Measurements from ENCODE around the gene PCBD1. TPM values are rescaled to one million over a fixed set of nuclear protein-coding genes. Genes with fewer than 3 reads are reported as not detected.

Gene PCBD1
- total and polyA plus RNA-seq, 2 donors from 2014 or later, result 90.1 to 371 TPM

DNA sequence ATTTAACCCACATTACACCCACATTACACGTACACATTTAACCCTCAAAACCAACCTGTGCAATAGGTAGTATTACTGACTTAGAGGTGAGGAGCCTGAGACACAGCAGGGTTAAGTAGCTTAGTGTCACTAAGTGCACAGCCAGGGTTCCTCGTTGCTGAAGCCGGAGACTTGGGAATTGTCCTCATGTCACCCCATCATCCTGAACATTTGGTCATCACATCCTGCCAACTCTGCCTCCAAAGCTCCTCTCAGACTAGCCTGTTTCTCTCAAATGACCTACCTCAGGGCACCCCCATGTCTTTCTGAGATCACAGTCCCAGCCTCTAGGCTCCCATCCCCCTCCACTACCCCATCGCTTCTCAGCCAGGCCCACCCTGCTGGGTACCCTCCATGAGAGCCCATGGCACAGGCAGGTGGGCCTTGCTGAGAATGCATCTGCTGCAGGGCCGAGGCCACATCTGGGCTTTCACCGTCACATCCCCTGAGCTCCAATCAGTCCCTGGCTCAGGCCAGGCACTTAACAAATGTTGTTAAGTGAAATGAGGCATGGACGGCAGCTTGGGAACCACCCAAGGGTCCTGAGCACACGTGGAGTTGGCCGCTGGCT is 21.1 kb upstream of the PCBD1 start:
- DNase-seq (peak in 1 of 5 donors; percentile 41), FAIRE-seq (no peak)
- no peaks in the 10 kb centered on the region for H3K9me3 ChIP-seq (ENCODE audit: control insufficient read depth in 2 of 3, insufficient read depth in 1 of 3, low read length in 3 of 3)
- TF ChIP-seq, protein P1, sequence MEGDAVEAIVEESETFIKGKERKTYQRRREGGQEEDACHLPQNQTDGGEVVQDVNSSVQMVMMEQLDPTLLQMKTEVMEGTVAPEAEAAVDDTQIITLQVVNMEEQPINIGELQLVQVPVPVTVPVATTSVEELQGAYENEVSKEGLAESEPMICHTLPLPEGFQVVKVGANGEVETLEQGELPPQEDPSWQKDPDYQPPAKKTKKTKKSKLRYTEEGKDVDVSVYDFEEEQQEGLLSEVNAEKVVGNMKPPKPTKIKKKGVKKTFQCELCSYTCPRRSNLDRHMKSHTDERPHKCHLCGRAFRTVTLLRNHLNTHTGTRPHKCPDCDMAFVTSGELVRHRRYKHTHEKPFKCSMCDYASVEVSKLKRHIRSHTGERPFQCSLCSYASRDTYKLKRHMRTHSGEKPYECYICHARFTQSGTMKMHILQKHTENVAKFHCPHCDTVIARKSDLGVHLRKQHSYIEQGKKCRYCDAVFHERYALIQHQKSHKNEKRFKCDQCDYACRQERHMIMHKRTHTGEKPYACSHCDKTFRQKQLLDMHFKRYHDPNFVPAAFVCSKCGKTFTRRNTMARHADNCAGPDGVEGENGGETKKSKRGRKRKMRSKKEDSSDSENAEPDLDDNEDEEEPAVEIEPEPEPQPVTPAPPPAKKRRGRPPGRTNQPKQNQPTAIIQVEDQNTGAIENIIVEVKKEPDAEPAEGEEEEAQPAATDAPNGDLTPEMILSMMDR (IDR thresholded peaks at IDR 0.05; ENCODE audit: borderline replicate concordance, extremely low read depth, insufficient read depth), result no peak
- H3K4me1 ChIP-seq (ENCODE audit: control insufficient read depth in 2 of 3, insufficient read depth in 2 of 3, low read depth in 1 of 3, low read length in 3 of 3), result no peaks in the 10 kb centered on the region
- intact Hi-C loops (cut with DNase I), result no loop called here
- no peak overlapping the region for H3K27ac ChIP-seq (ENCODE audit: low read depth in 2 of 2, low read length in 2 of 2)
- H3K9ac ChIP-seq (ENCODE audit: low read length in 3 of 3), result no peak overlapping the region
- H3K36me3 ChIP-seq (ENCODE audit: control insufficient read depth in 2 of 3, insufficient read depth in 3 of 3, low read length in 3 of 3), result no peaks in the 10 kb centered on the region
- no peak overlapping the region for H3K4me3 ChIP-seq (ENCODE audit: low read length in 3 of 3)
- H3K27me3 ChIP-seq (ENCODE audit: control insufficient read depth, insufficient read depth, low read length), result no peaks in the 10 kb centered on the region

DNA sequence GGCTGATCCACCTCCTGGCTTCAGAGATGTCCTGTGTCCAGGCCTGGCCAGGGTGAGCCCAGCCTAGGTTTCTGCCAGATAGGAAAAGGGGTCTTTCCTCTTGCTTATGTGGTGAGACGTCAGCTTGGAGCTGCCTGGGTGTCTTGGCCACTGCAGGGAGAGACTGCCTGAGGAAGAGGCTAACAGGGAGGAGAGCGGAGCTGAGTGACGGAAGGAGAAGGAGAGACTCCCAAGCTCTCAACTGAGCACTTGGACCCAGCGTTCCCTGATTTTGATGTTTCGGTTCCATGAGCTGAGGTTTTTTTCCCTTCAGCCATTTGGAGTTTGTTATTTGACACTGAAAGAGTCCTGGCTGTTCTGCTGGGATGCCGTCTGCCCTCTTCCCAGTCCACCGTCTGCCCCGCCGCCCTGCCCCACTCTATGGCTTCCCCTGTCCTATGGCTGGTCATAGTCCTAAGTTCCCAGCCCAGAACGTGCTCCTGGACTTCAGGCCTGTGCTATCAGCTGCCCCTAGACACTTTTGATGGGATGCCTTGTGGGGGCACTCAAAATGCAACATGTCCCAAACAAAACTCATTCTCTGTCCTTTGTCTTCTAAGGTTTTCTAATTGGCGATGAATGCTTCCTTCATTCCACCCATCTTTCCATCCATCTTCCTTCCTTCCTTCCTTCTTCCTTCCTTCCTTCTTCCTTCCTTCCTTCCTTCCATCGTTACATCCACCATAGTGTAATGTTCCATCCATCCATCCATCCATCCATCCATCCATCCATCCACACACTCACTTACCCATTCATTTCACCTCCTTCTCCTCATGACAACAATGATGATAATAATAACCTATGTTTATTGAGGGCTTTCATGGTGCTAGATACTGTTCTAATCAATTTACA is 20.3 kb upstream of the PCBD1 start:
- H3K36me3 ChIP-seq (ENCODE audit: control insufficient read depth in 2 of 3, insufficient read depth in 3 of 3, low read length in 3 of 3), result no peaks in the 10 kb centered on the region
- peak in 1 of 5 donors; percentile 45 for DNase-seq
- no peak overlapping the region for H3K9ac ChIP-seq (ENCODE audit: low read length in 3 of 3)
- intact Hi-C loops (cut with DNase I), result no loop called here
- no peaks in the 10 kb centered on the region for H3K4me1 ChIP-seq (ENCODE audit: control insufficient read depth in 2 of 3, insufficient read depth in 2 of 3, low read depth in 1 of 3, low read length in 3 of 3)
- H3K27ac ChIP-seq (ENCODE audit: low read depth in 2 of 2, low read length in 2 of 2), result no peak overlapping the region
- H3K9me3 ChIP-seq (ENCODE audit: control insufficient read depth in 2 of 3, insufficient read depth in 1 of 3, low read length in 3 of 3), result no peaks in the 10 kb centered on the region
- TF ChIP-seq, protein P1 (IDR thresholded peaks at IDR 0.05; ENCODE audit: borderline replicate concordance, extremely low read depth, insufficient read depth), result no peak
- no peaks in the 10 kb centered on the region for H3K27me3 ChIP-seq (ENCODE audit: control insufficient read depth, insufficient read depth, low read length)
- no peak overlapping the region for H3K4me3 ChIP-seq (ENCODE audit: low read length in 3 of 3)
- no peak for FAIRE-seq

DNA sequence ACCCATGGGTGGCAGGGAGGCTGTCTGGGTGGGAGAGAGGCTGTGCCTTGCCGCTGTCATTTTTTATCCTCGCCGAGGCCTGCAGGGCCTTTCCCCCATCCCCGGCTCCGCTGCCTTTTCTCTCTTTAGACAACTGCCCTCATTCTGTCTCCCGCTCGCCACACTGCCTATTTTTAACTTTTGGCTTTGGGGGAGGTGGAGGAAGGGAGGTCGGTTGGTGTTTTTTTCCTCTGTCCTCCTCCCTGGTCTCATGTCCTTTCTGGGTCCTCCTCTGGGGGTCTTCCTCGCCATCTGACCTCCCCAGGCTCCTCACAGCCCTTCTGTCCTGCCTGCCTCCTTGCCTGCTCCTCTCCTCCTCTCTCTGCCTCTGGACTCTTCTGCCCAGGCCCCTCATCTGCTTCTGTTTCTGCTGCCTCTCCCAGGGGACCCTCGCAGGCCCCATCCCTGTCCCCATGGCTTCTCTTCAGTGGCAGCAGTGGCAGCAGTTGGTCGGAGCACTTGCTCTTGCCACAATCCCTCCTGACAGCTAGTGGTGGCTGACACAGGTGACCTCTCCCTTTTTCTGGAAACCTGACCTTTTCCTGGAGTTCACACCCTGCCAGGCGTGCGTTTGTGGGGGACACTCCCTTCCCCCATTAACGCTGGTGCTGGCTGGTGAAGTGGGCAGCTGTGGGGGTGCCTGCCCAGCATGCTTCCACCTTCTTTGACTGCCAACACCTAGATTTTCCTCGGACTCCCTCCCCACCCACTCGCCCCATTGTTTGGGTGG is 19.5 kb upstream of the PCBD1 start:
- DNase-seq, result peak in 1 of 5 donors; percentile 27
- no peaks in the 10 kb centered on the region for H3K27me3 ChIP-seq (ENCODE audit: control insufficient read depth, insufficient read depth, low read length)
- H3K4me1 ChIP-seq (ENCODE audit: control insufficient read depth in 2 of 3, insufficient read depth in 2 of 3, low read depth in 1 of 3, low read length in 3 of 3), result peaks cover 0 to 3% (median 0%) of the 10 kb centered on the region in 3 donors
- no peak overlapping the region for H3K27ac ChIP-seq (ENCODE audit: low read depth in 2 of 2, low read length in 2 of 2)
- no peak for FAIRE-seq
- intact Hi-C loops (cut with DNase I), result no loop called here
- no peaks in the 10 kb centered on the region for H3K36me3 ChIP-seq (ENCODE audit: control insufficient read depth in 2 of 3, insufficient read depth in 3 of 3, low read length in 3 of 3)
- TF ChIP-seq, protein P1 (IDR thresholded peaks at IDR 0.05; ENCODE audit: borderline replicate concordance, extremely low read depth, insufficient read depth), result no peak
- H3K4me3 ChIP-seq (ENCODE audit: low read length in 3 of 3), result no peak overlapping the region
- H3K9me3 ChIP-seq (ENCODE audit: control insufficient read depth in 2 of 3, insufficient read depth in 1 of 3, low read length in 3 of 3), result no peaks in the 10 kb centered on the region
- no peak overlapping the region for H3K9ac ChIP-seq (ENCODE audit: low read length in 3 of 3)
